ENCODE data around the gene GPC6. TPM values are rescaled to one million over a fixed set of nuclear protein-coding genes. Genes with fewer than 3 reads are reported as not detected.

GPC6 gene
- total RNA-seq, 6 donors from 2014 or later: 1.3 to 7.3 (median 3.4) TPM

- Histone ChIP-seq H3K9me3 (no peaks in the 10 kb centered on the region), H3K4me1 (no peaks in the 10 kb centered on the region), H3K27me3 (no peaks in the 10 kb centered on the region), H3K27ac (no peak overlapping the region), H3K4me3 (no peak overlapping the region), H3K36me3 (no peaks in the 10 kb centered on the region)
- DNase-seq: no peak
- ATAC-seq (ENCODE audit: low FRiP score in 2 of 2): no peak
- TF ChIP-seq POLR2AphosphoS5 (IDR thresholded peaks at IDR 0.05): no peak
- no peak for TF ChIP-seq POLR2A (IDR thresholded peaks at IDR 0.05)
- no peak for TF ChIP-seq EP300 (IDR thresholded peaks at IDR 0.05)
- TF ChIP-seq CTCF (IDR thresholded peaks at IDR 0.05): no peak
These were observed 171.0 kb downstream of the GPC6 start for GRCh38 chr13:93397619-93398018.

- ATAC-seq (ENCODE audit: low FRiP score in 2 of 2): peak; percentile 57 to 86
- 64 to 74% methylated on average over 4 of the region's 4 CpGs for WGBS, 2 donors
- no peaks in the 10 kb centered on the region for H3K36me3 ChIP-seq
- H3K4me3 ChIP-seq: no peak overlapping the region
- H3K27ac ChIP-seq: no peak overlapping the region
- DNase-seq: no peak
- no peaks in the 10 kb centered on the region for H3K9me3 ChIP-seq
- no peaks in the 10 kb centered on the region for H3K4me1 ChIP-seq
- TF ChIP-seq POLR2AphosphoS5 (IDR thresholded peaks at IDR 0.05) (no peak), EP300 (IDR thresholded peaks at IDR 0.05) (no peak), CTCF (IDR thresholded peaks at IDR 0.05) (no peak), POLR2A (IDR thresholded peaks at IDR 0.05) (no peak)
- no peaks in the 10 kb centered on the region for H3K27me3 ChIP-seq
These were observed 171.8 kb downstream of the GPC6 start for GRCh38 chr13:93398167-93399035.

- Histone ChIP-seq H3K36me3 (no peaks in the 10 kb centered on the region), H3K4me1 (no peaks in the 10 kb centered on the region), H3K27ac (no peak overlapping the region), H3K9me3 (no peaks in the 10 kb centered on the region), H3K27me3 (no peaks in the 10 kb centered on the region), H3K4me3 (no peak overlapping the region)
- ATAC-seq (ENCODE audit: low FRiP score in 2 of 2) (no peak), DNase-seq (no peak)
- WGBS, 2 donors: 80 to 83% methylated on average over 4 of the region's 4 CpGs
- no peak for TF ChIP-seq POLR2AphosphoS5 (IDR thresholded peaks at IDR 0.05)
- no peak for TF ChIP-seq POLR2A (IDR thresholded peaks at IDR 0.05)
- TF ChIP-seq EP300 (IDR thresholded peaks at IDR 0.05): no peak
- no peak for TF ChIP-seq CTCF (IDR thresholded peaks at IDR 0.05)
These were observed 172.6 kb downstream of the GPC6 start for GRCh38 chr13:93399212-93399611.

GRCh38 chr13:93406136-93406535, 179.5 kb downstream of the GPC6 start:
- H3K27ac ChIP-seq: no peak overlapping the region
- H3K4me3 ChIP-seq: no peak overlapping the region
- no peaks in the 10 kb centered on the region for H3K9me3 ChIP-seq
- ATAC-seq (ENCODE audit: low FRiP score in 2 of 2) (no peak), DNase-seq (no peak)
- H3K27me3 ChIP-seq: no peaks in the 10 kb centered on the region
- 74 to 87% methylated on average over 2 of the region's 2 CpGs for WGBS, 2 donors
- TF ChIP-seq POLR2A (IDR thresholded peaks at IDR 0.05): no peak
- no peak for TF ChIP-seq POLR2AphosphoS5 (IDR thresholded peaks at IDR 0.05)
- no peak for TF ChIP-seq CTCF (IDR thresholded peaks at IDR 0.05)
- no peak for TF ChIP-seq EP300 (IDR thresholded peaks at IDR 0.05)
- H3K4me1 ChIP-seq: no peaks in the 10 kb centered on the region
- H3K36me3 ChIP-seq: no peaks in the 10 kb centered on the region

- H3K9me3 ChIP-seq: no peaks in the 10 kb centered on the region
- H3K36me3 ChIP-seq: no peaks in the 10 kb centered on the region
- ATAC-seq (ENCODE audit: low FRiP score in 2 of 2) (no peak), DNase-seq (no peak)
- no peak overlapping the region for H3K4me3 ChIP-seq
- H3K4me1 ChIP-seq: no peaks in the 10 kb centered on the region
- TF ChIP-seq EP300 (IDR thresholded peaks at IDR 0.05) (no peak), POLR2AphosphoS5 (IDR thresholded peaks at IDR 0.05) (no peak), CTCF (IDR thresholded peaks at IDR 0.05) (no peak), POLR2A (IDR thresholded peaks at IDR 0.05) (no peak)
- H3K27me3 ChIP-seq: no peaks in the 10 kb centered on the region
- no peak overlapping the region for H3K27ac ChIP-seq
These were observed 180.9 kb downstream of the GPC6 start for GRCh38 chr13:93407551-93407950.
